Umbilical cord (tissue), 2 donors: Measurements from ENCODE around the gene SIAH2. TPM values are rescaled to one million over a fixed set of nuclear protein-coding genes. Genes with fewer than 3 reads are reported as not detected.
A peak's percentile ranks its signal among the peaks of the same experiment; 100 is the strongest.

ENCODE experiments used
- DNase-seq: peaks from one replicate; pipeline ENCODE4 v3.0.0-alpha.2; 2015; ENCODE audit warnings: low spot score
- total RNA-seq: library from RNA; depleted of rRNA; stranded (reverse); fragments of >200 nt; gene quantifications from one replicate; pipeline ENCODE4 v1.2.3, GENCODE V29; 2014; ENCODE audit warnings: low replicate concordance; ENCODE audit not compliant: insufficient read depth

Gene SIAH2
- total RNA-seq, 1 donor from 2014 or later, result 87.6 TPM

- DNase-seq, result no peak
Observed at GRCh38 chr3:150773616-150774192, 10.7 kb upstream of the SIAH2 start.

- no peak for DNase-seq
Observed at GRCh38 chr3:150771600-150771999, 8.6 kb upstream of the SIAH2 start.

- DNase-seq, result peak; percentile 11
Observed at GRCh38 chr3:150770681-150771080, 7.7 kb upstream of the SIAH2 start.

- no peak for DNase-seq
Observed at GRCh38 chr3:150766742-150767141, 3.8 kb upstream of the SIAH2 start.

GRCh38 chr3:150765949-150766720 is 3.2 kb upstream of the SIAH2 start:
- no peak for DNase-seq

- DNase-seq, result no peak
Observed at GRCh38 chr3:150764967-150765366, 2.0 kb upstream of the SIAH2 start.

GRCh38 chr3:150764566-150764965 is 1.6 kb upstream of the SIAH2 start:
- DNase-seq, result no peak

- DNase-seq, result peak; percentile 73
Observed at GRCh38 chr3:150763841-150764483, 993 bp upstream of the SIAH2 start.

- DNase-seq, result no peak
Observed at GRCh38 chr3:150762662-150763121, 277 bp downstream of the SIAH2 start.

GRCh38 chr3:150761831-150762661 is 923 bp downstream of the SIAH2 start:
- DNase-seq, result peak; percentile 79

- no peak for DNase-seq
Observed at GRCh38 chr3:150760431-150761200, 2.4 kb downstream of the SIAH2 start.

GRCh38 chr3:150759947-150760346 is 3.0 kb downstream of the SIAH2 start:
- DNase-seq, result no peak

- DNase-seq, result no peak
Observed at GRCh38 chr3:150759319-150759718, 3.6 kb downstream of the SIAH2 start.

- DNase-seq, result no peak
Observed at GRCh38 chr3:150757768-150758167, 5.2 kb downstream of the SIAH2 start.

- DNase-seq, result no peak
Observed at GRCh38 chr3:150757364-150757763, 5.6 kb downstream of the SIAH2 start.

- DNase-seq, result no peak
Observed at GRCh38 chr3:150756491-150757059, 6.4 kb downstream of the SIAH2 start.

GRCh38 chr3:150755902-150756301 is 7.1 kb downstream of the SIAH2 start:
- DNase-seq, result no peak

GRCh38 chr3:150754896-150755295 is 8.1 kb downstream of the SIAH2 start:
- DNase-seq, result no peak

GRCh38 chr3:150751781-150752263 is 11.1 kb downstream of the SIAH2 start:
- DNase-seq, result no peak

- DNase-seq, result no peak
Observed at GRCh38 chr3:150749255-150749654, 13.7 kb downstream of the SIAH2 start.

GRCh38 chr3:150748684-150749047 is 14.3 kb downstream of the SIAH2 start:
- DNase-seq, result no peak
